ENCODE data around the gene BEST1. TPM values are rescaled to one million over a fixed set of nuclear protein-coding genes. Genes with fewer than 3 reads are reported as not detected.

BEST1 gene
- total and polyA plus RNA-seq, 2 of the 13 experiments (the other 11 are each of a cell fraction or from before 2014, with no cell fraction given), result 0.09 to 0.65 TPM

- TF ChIP-seq, protein P1, sequence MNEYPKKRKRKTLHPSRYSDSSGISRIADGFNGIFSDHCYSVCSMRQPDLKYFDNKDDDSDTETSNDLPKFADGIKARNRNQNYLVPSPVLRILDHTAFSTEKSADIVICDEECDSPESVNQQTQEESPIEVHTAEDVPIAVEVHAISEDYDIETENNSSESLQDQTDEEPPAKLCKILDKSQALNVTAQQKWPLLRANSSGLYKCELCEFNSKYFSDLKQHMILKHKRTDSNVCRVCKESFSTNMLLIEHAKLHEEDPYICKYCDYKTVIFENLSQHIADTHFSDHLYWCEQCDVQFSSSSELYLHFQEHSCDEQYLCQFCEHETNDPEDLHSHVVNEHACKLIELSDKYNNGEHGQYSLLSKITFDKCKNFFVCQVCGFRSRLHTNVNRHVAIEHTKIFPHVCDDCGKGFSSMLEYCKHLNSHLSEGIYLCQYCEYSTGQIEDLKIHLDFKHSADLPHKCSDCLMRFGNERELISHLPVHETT (CRISPR knock-in tag; conservative IDR thresholded peaks at IDR 0.05), result peak; percentile 75; the same call in 1 of the 2 replicates
- peak; percentile 67; the same call in 1 of the 2 replicates for TF ChIP-seq TOPORS (CRISPR knock-in tag; IDR thresholded peaks at IDR 0.05)
- TF ChIP-seq ZKSCAN5 (CRISPR knock-in tag; IDR thresholded peaks at IDR 0.05), result no peak
- TF ChIP-seq MEIS2 (CRISPR knock-in tag; IDR thresholded peaks at IDR 0.05), result 0 out of 2 replicates have a peak, but pooled peaks have one; percentile 27
- no peak; the same call in 1 of the 2 replicates for TF ChIP-seq ARID5B (CRISPR knock-in tag; IDR thresholded peaks at IDR 0.05)
- no peak for TF ChIP-seq ZNF292 (CRISPR knock-in tag; IDR thresholded peaks at IDR 0.05; ENCODE audit: borderline replicate concordance, low read depth)
- no peak for TF ChIP-seq PBX2 (CRISPR knock-in tag; IDR thresholded peaks at IDR 0.05)
- peak; percentile 69; the same call in 1 of the 2 replicates for TF ChIP-seq SP5 (CRISPR knock-in tag; IDR thresholded peaks at IDR 0.05; ENCODE audit: borderline replicate concordance, low read depth)
- TF ChIP-seq SIN3A (IDR thresholded peaks at IDR 0.05; ENCODE audit: borderline replicate concordance, low read depth, low read length), result peak; percentile 81; the same call in 1 of the 2 replicates
- no peak for TF ChIP-seq KLF9 (CRISPR knock-in tag; IDR thresholded peaks at IDR 0.05; ENCODE audit: low read depth)
- TF ChIP-seq SRF (IDR thresholded peaks at IDR 0.05; ENCODE audit: low read depth, low read length), result no peak
- peak; percentile 47; the same call in 1 of the 2 replicates for TF ChIP-seq MXD4 (CRISPR knock-in tag; IDR thresholded peaks at IDR 0.05)
- TF ChIP-seq REPIN1 (CRISPR knock-in tag; IDR thresholded peaks at IDR 0.05; ENCODE audit: borderline replicate concordance, low read depth), result peak; percentile 51; the same call in 1 of the 2 replicates
- TF ChIP-seq E2F5 (CRISPR knock-in tag; conservative IDR thresholded peaks at IDR 0.05), result peak; percentile 47
- no peak for TF ChIP-seq MAFK (conservative IDR thresholded peaks at IDR 0.05 in 1 of 2, IDR thresholded peaks at IDR 0.05 in 1 of 2; ENCODE audit: low read length in 2 of 2)
- TF ChIP-seq, protein P2, sequence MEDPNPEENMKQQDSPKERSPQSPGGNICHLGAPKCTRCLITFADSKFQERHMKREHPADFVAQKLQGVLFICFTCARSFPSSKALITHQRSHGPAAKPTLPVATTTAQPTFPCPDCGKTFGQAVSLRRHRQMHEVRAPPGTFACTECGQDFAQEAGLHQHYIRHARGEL (CRISPR knock-in tag; IDR thresholded peaks at IDR 0.05), result no peak
- no peak for TF ChIP-seq ZNF644 (CRISPR knock-in tag; IDR thresholded peaks at IDR 0.05; ENCODE audit: low read depth)
- TF ChIP-seq TEF (CRISPR knock-in tag; IDR thresholded peaks at IDR 0.05), result no peak
- TF ChIP-seq HOXA7 (CRISPR knock-in tag; IDR thresholded peaks at IDR 0.05), result 0 out of 2 replicates have a peak, but pooled peaks have one; percentile 29
- TF ChIP-seq ZNF383 (CRISPR knock-in tag; IDR thresholded peaks at IDR 0.05; ENCODE audit: borderline replicate concordance), result no peak
- TF ChIP-seq CC2D1A (CRISPR knock-in tag; IDR thresholded peaks at IDR 0.05), result no peak
Measured at GRCh38 chr11:61967116-61967923, 17.2 kb downstream of the BEST1 start, which contains the start of gene FTH1 (continued).
